A673 (cell line): ENCODE data around the gene MAP3K3. TPM values are rescaled to one million over a fixed set of nuclear protein-coding genes. Genes with fewer than 3 reads are reported as not detected.
A peak's percentile ranks its signal among the peaks of the same experiment; 100 is the strongest.

Experiments
- BruUV-seq: library from RNA; stranded (reverse); fragments of 400-500 nt; replicated peaks from 2 replicates; lab custom pipeline; 2021; lab: Mats Ljungman, UMichigan
- CTCF ChIA-PET: fragments of 300-600 bp; sonication (Branson Sonifier 250); formaldehyde crosslinking; loops from one replicate; lab custom pipeline; 2022; ENCODE audit warnings: antibody characterized with exemption; lab: Charles Lee
- POLR2A ChIA-PET: fragments of 300-600 bp; sonication (Branson Sonifier 250); formaldehyde crosslinking; loops from one replicate; lab custom pipeline; 2022; ENCODE audit warnings: antibody characterized with exemption; ENCODE audit not compliant: low non-redundant PET; lab: Charles Lee
- DNase-seq: peaks from one replicate; pipeline ENCODE4 v3.0.0-alpha.2; 2015; ENCODE audit warnings: low spot score
- H3K27ac ChIP-seq: fragments of 200-600 bp; sonication (generic); 2 replicates; pipeline ENCODE4 v1.5.1; 2016; ENCODE audit warnings: mixed run types, low read depth, mild to moderate bottlenecking, mixed read lengths, antibody characterized with exemption, low read length; ENCODE audit not compliant: poor library complexity, severe bottlenecking
- H3K27me3 ChIP-seq: fragments of 200-600 bp; sonication (generic); replicated peaks from 2 replicates; pipeline ENCODE4 v1.6.1; 2017; ENCODE audit warnings: mixed run types, low read depth, mild to moderate bottlenecking, mixed read lengths, antibody characterized with exemption, low read length; ENCODE audit not compliant: insufficient read depth, poor library complexity
- H3K36me3 ChIP-seq: fragments of 200-600 bp; sonication (generic); 2 replicates; pipeline ENCODE4 v1.6.1; 2016; ENCODE audit warnings: mixed run types, mild to moderate bottlenecking, mixed read lengths, antibody characterized with exemption, low read length; ENCODE audit not compliant: insufficient read depth, poor library complexity, severe bottlenecking
- H3K4me1 ChIP-seq: fragments of 200-600 bp; sonication (generic); 2 replicates; pipeline ENCODE4 v1.6.1; 2017; ENCODE audit warnings: mixed run types, mild to moderate bottlenecking, mixed read lengths, antibody characterized with exemption, low read length; ENCODE audit not compliant: insufficient read depth, poor library complexity, severe bottlenecking
- H3K4me3 ChIP-seq: fragments of 200-600 bp; sonication (generic); 2 replicates; pipeline ENCODE4 v1.5.1; 2016; ENCODE audit warnings: low read depth, mixed run types, mild to moderate bottlenecking, mixed read lengths, low read length; ENCODE audit not compliant: poor library complexity, severe bottlenecking
- H3K9me3 ChIP-seq: fragments of 200-600 bp; sonication (generic); 2 replicates; pipeline ENCODE4 v1.6.1; 2016; ENCODE audit warnings: mixed run types, low read depth, mild to moderate bottlenecking, mixed read lengths, antibody characterized with exemption, low read length; ENCODE audit not compliant: poor library complexity, severe bottlenecking
- EZH2 ChIP-seq: fragments of 200-600 bp; sonication (generic); IDR thresholded peaks from 2 replicates; pipeline ENCODE4 v1.6.1; 2017; ENCODE audit warnings: borderline replicate concordance, low read depth, mild to moderate bottlenecking, mixed read lengths, antibody characterized with exemption, low read length; ENCODE audit not compliant: poor library complexity, severe bottlenecking
- intact Hi-C: fragments of 100-400 bp; cut with micrococcal nuclease; formaldehyde crosslinking; loops from one replicate; pipeline ENCODE4 v1.10.0; 2022; ENCODE audit not compliant: unreplicated experiment
- total RNA-seq: library from RNA; stranded (reverse); gene quantifications from 2 replicates; pipeline ENCODE4 v1.2.3, GENCODE V29; 2021
- TF ChIP-seq, protein P1 (sequence below): fragments of 300-800, 200-600 bp; sonication (generic); conservative IDR thresholded peaks from 2 replicates; pipeline ENCODE4 v1.5.1; 2017; ENCODE audit warnings: low read depth, mild to moderate bottlenecking, antibody characterized with exemption, low read length, moderate library complexity, mixed read lengths

Gene MAP3K3
- total RNA-seq, 1 experiment from 2014 or later = 25.9 TPM

DNA sequence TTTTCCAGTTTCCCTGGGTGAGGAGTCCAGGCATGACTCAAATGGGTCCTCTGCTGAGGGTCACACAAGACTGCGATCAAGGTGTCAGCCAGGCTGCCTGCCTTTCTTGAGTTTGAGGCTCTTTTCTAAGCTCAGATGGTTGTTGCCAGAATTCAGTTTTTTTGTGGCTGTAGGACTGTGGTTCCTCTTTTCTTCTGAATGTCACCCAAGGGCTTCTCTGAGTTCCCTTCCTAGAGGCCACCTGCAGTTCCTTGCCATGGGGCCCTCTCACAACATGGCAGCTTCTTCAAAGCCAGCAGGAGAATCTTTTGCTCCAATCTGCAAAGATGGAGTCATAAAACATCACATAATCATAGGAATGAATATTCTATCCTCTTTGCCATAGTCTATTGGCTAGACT is 60.2 kb downstream of the MAP3K3 start:
- Histone ChIP-seq H3K36me3 (no peaks in the 10 kb centered on the region), H3K4me3 (no peak overlapping the region), H3K4me1 (peaks cover 14% of the 10 kb centered on the region), H3K27ac (no peak overlapping the region), H3K27me3 (no peaks in the 10 kb centered on the region), H3K9me3 (no peaks in the 10 kb centered on the region)
- DNase-seq = no peak
- intact Hi-C loops = no loop called here
- ChIA-PET POLR2A (no interaction called here), CTCF (no interaction called here)
- TF ChIP-seq, protein P1, sequence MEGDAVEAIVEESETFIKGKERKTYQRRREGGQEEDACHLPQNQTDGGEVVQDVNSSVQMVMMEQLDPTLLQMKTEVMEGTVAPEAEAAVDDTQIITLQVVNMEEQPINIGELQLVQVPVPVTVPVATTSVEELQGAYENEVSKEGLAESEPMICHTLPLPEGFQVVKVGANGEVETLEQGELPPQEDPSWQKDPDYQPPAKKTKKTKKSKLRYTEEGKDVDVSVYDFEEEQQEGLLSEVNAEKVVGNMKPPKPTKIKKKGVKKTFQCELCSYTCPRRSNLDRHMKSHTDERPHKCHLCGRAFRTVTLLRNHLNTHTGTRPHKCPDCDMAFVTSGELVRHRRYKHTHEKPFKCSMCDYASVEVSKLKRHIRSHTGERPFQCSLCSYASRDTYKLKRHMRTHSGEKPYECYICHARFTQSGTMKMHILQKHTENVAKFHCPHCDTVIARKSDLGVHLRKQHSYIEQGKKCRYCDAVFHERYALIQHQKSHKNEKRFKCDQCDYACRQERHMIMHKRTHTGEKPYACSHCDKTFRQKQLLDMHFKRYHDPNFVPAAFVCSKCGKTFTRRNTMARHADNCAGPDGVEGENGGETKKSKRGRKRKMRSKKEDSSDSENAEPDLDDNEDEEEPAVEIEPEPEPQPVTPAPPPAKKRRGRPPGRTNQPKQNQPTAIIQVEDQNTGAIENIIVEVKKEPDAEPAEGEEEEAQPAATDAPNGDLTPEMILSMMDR = no peak
- TF ChIP-seq EZH2 = no peak
- no TSS peak for BruUV-seq

DNA sequence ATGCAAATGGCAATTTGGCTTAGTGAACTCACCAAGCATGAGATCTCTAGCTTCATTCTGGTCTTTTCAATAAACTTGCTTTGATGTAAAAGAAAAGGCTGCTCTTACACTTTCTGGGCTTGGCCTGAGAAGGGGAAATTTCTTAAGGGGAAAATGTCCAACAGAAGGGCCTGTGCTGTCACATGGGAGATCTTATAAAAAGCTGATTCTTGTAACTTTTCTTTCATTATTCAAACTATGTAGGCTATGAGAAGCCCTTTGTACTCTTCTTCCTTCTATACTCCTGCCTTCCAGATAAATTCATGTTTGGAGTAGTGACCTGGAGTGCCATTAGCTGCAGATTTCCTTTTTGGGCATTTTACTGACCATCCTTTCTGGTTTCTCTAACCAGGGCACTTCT is 60.8 kb downstream of the MAP3K3 start:
- Histone ChIP-seq H3K4me3 (no peak overlapping the region), H3K27ac (no peak overlapping the region), H3K4me1 (peaks cover 8% of the 10 kb centered on the region), H3K27me3 (no peaks in the 10 kb centered on the region), H3K9me3 (no peaks in the 10 kb centered on the region), H3K36me3 (no peaks in the 10 kb centered on the region)
- ChIA-PET POLR2A (no interaction called here), CTCF (no interaction called here)
- no peak for DNase-seq
- no TSS peak for BruUV-seq
- intact Hi-C loops = no loop called here
- TF ChIP-seq, protein P1 = no peak
- TF ChIP-seq EZH2 = no peak

DNA sequence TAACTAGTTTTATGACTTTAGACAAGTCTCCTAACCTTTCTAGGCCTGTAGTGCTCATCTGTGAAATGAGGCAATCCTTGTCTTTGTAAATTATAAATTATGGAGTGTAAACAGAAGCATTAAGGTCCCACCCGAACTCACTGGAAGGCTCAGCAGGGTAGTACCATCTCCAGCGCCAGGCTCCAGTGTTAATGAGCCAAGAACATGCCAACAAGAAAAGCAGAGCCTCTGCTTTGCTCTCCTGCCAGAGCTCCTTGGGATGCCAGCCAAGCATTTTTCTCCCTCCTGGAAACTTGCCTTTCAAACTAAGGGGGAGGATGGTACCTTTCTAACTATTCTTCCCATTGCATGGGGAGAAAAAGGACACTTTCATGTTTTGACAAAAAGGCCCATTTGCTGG is 62.8 kb downstream of the MAP3K3 start:
- no peaks in the 10 kb centered on the region for H3K9me3 ChIP-seq
- BruUV-seq = no TSS peak
- H3K27ac ChIP-seq = no peak overlapping the region
- ChIA-PET CTCF (no interaction called here), POLR2A (no interaction called here)
- H3K36me3 ChIP-seq = no peaks in the 10 kb centered on the region
- H3K4me3 ChIP-seq = no peak overlapping the region
- DNase-seq = peak; percentile 52
- TF ChIP-seq EZH2 = no peak
- TF ChIP-seq, protein P1 = no peak
- H3K27me3 ChIP-seq = no peaks in the 10 kb centered on the region
- H3K4me1 ChIP-seq = peaks cover 8% of the 10 kb centered on the region
- intact Hi-C loops = no loop called here
